ENCODE data around the gene SLIT3.
"Not testable (repeated sequence)": the region's sequence is repeated elsewhere in the genome, so short reads cannot be mapped to it uniquely, and the experiment has no call there.

Gene SLIT3

GRCh38 chr5:168742311-168742710 lies 558.6 kb downstream of the SLIT3 start:
- not testable (repeated sequence) for DNase-seq (ENCODE audit: low read depth in 2 of 2)

GRCh38 chr5:168740811-168741213 lies 560.1 kb downstream of the SLIT3 start:
- no peak for DNase-seq (ENCODE audit: low read depth in 2 of 2)

- no peak for DNase-seq (ENCODE audit: low read depth in 2 of 2)
Observed at GRCh38 chr5:168740092-168740800, 560.7 kb downstream of the SLIT3 start.

- no peak for DNase-seq (ENCODE audit: low read depth in 2 of 2)
Observed at GRCh38 chr5:168737066-168737465, 563.9 kb downstream of the SLIT3 start.

GRCh38 chr5:168736281-168736831 lies 564.6 kb downstream of the SLIT3 start:
- DNase-seq (ENCODE audit: low read depth in 2 of 2): no peak

- DNase-seq (ENCODE audit: low read depth in 2 of 2): no peak
Observed at GRCh38 chr5:168734620-168735300, 566.2 kb downstream of the SLIT3 start.

GRCh38 chr5:168734119-168734518 lies 566.8 kb downstream of the SLIT3 start:
- DNase-seq (ENCODE audit: low read depth in 2 of 2): no peak

GRCh38 chr5:168728546-168729211 lies 572.3 kb downstream of the SLIT3 start:
- DNase-seq (ENCODE audit: low read depth in 2 of 2): no peak

- no peak for DNase-seq (ENCODE audit: low read depth in 2 of 2)
Observed at GRCh38 chr5:168727547-168727946, 573.4 kb downstream of the SLIT3 start.

- DNase-seq (ENCODE audit: low read depth in 2 of 2): no peak
Observed at GRCh38 chr5:168726342-168726741, 574.6 kb downstream of the SLIT3 start.

- DNase-seq (ENCODE audit: low read depth in 2 of 2): no peak
Observed at GRCh38 chr5:168724227-168724626, 576.7 kb downstream of the SLIT3 start.

- DNase-seq (ENCODE audit: low read depth in 2 of 2): no peak
Observed at GRCh38 chr5:168723037-168723436, 577.9 kb downstream of the SLIT3 start.

GRCh38 chr5:168721966-168722365 lies 579.0 kb downstream of the SLIT3 start:
- DNase-seq (ENCODE audit: low read depth in 2 of 2): no peak

- DNase-seq (ENCODE audit: low read depth in 2 of 2): no peak
Observed at GRCh38 chr5:168721002-168721753, 579.8 kb downstream of the SLIT3 start.

- DNase-seq (ENCODE audit: low read depth in 2 of 2): no peak
Observed at GRCh38 chr5:168720575-168720974, 580.4 kb downstream of the SLIT3 start.

- DNase-seq (ENCODE audit: low read depth in 2 of 2): no peak
Observed at GRCh38 chr5:168714046-168714445, 586.9 kb downstream of the SLIT3 start.

- no peak for DNase-seq (ENCODE audit: low read depth in 2 of 2)
Observed at GRCh38 chr5:168713051-168713450, 587.9 kb downstream of the SLIT3 start.

GRCh38 chr5:168712280-168712924 lies 588.5 kb downstream of the SLIT3 start:
- no peak for DNase-seq (ENCODE audit: low read depth in 2 of 2)

- no peak for DNase-seq (ENCODE audit: low read depth in 2 of 2)
Observed at GRCh38 chr5:168710706-168711105, 590.2 kb downstream of the SLIT3 start.

GRCh38 chr5:168707716-168708695 lies 592.9 kb downstream of the SLIT3 start:
- DNase-seq (ENCODE audit: low read depth in 2 of 2): no peak

All from stimulated activated CD4-positive, alpha-beta T cell treated with anti-CD3 and anti-CD28 coated beads, Interleukin-4, amount 100 ng/mL, for 48 hours (primary cell).